ENCODE data around the gene FOXC2. TPM values are rescaled to one million over a fixed set of nuclear protein-coding genes. Genes with fewer than 3 reads are reported as not detected.

The FOXC2 gene
- total and polyA plus RNA-seq, 2 of the 13 experiments (the other 11 are each of a cell fraction or from before 2014, with no cell fraction given), result not detected

- in situ Hi-C loops (cut with HindIII; ENCODE audit: extremely low pct_ligation_motif_present, low pct_unique_long_range_greater_than_20kb) (no loop called here), intact Hi-C loops (cut with micrococcal nuclease; ENCODE audit: unreplicated experiment) (no loop called here)
- Histone ChIP-seq H3K27ac (ENCODE audit: extremely low read length, insufficient read depth, low read length) (no peak within 1 kb of the TSS), H3K27me3 (ENCODE audit: control insufficient read depth in 1 of 2, insufficient read depth in 2 of 2, low read length in 2 of 2) (peaks cover 4 to 90% of the 10 kb centered on the region in 2 experiments), H3K4me2 (ENCODE audit: low read depth, low read length) (no peak within 1 kb of the TSS), H3K79me2 (ENCODE audit: insufficient read depth, low read length) (no peaks in the 10 kb centered on the region), H3K4me1 (ENCODE audit: insufficient read depth, low read length) (peaks cover 9% of the 10 kb centered on the region), H3K36me3 (replicated peaks in 1 of 2; ENCODE audit: control insufficient read depth in 1 of 2, insufficient read depth in 2 of 2, low read length in 2 of 2) (no peaks in the 10 kb centered on the region), H3K9me3 (ENCODE audit: low read length) (no peaks in the 10 kb centered on the region), H2AFZ (ENCODE audit: low read length) (no peak within 1 kb of the TSS), H3K9ac (ENCODE audit: insufficient read depth, low read depth, low read length) (no peak within 1 kb of the TSS), H3K4me3 (replicated peaks in 1 of 3; ENCODE audit: insufficient read depth in 1 of 3, low read depth in 2 of 3, low read length in 3 of 3) (no peak within 1 kb of the TSS), H4K20me1 (ENCODE audit: insufficient read depth, low read length) (peaks cover 3% of the 10 kb centered on the region; the same call in 1 of the 2 replicates)
- TF ChIP-seq ZNF34 (CRISPR knock-in tag; IDR thresholded peaks at IDR 0.05; ENCODE audit: borderline replicate concordance) (no peak), KDM5B (CRISPR knock-in tag; IDR thresholded peaks at IDR 0.05; ENCODE audit: borderline replicate concordance) (no peak), MTF2 (CRISPR knock-in tag; IDR thresholded peaks at IDR 0.05; ENCODE audit: borderline replicate concordance) (no peak), LCORL (IDR thresholded peaks at IDR 0.05) (no peak), LCORL (CRISPR knock-in tag; IDR thresholded peaks at IDR 0.05) (no peak), FOXA3 (CRISPR knock-in tag; IDR thresholded peaks at IDR 0.05) (no peak), ZNF414 (CRISPR knock-in tag; IDR thresholded peaks at IDR 0.05) (no peak), IRF1 (CRISPR knock-in tag; IDR thresholded peaks at IDR 0.05; ENCODE audit: low read depth) (no peak), ZBTB7A (CRISPR knock-in tag; IDR thresholded peaks at IDR 0.05) (no peak), ZNF746 (CRISPR knock-in tag; IDR thresholded peaks at IDR 0.05) (no peak), ATF1 (CRISPR knock-in tag; IDR thresholded peaks at IDR 0.05) (no peak), CSRNP2 (CRISPR knock-in tag; conservative IDR thresholded peaks at IDR 0.05; ENCODE audit: low read depth) (no peak), ZNF121 (CRISPR knock-in tag; IDR thresholded peaks at IDR 0.05) (no peak), CREBL2 (CRISPR knock-in tag; IDR thresholded peaks at IDR 0.05; ENCODE audit: borderline replicate concordance) (no peak), HNRNPLL (IDR thresholded peaks at IDR 0.05; ENCODE audit: low read depth, low read length, poor library complexity, severe bottlenecking) (no peak), PLRG1 (conservative IDR thresholded peaks at IDR 0.05) (no peak), PCBP2 (optimal IDR thresholded peaks at IDR 0.05; ENCODE audit: low read depth, low read length, poor library complexity, severe bottlenecking) (no peak), IKZF5 (CRISPR knock-in tag; IDR thresholded peaks at IDR 0.05) (no peak)
- ChIA-PET POLR2A (no interaction called here), CTCF (ENCODE audit: low intra/inter-chr PET ratio, low total read pairs) (no interaction called here)
- DNase-seq (ENCODE audit: low spot score) (no peak), ATAC-seq (no peak), FAIRE-seq (no peak)
- 9% methylated on average over 13 of the region's 13 CpGs for WGBS (ENCODE audit: low lambda C conversion rate)
- BruUV-seq (replicated peaks), result no TSS peak
Measured at GRCh38 chr16:86578061-86578599, 11.5 kb downstream of the FOXC2 start, which contains the start of gene FOXL1. Gene FOXL1 (plus strand): TSS chr16:86578549. CDS start chr16:86578724, 175 bp downstream.
